Measurements from ENCODE around the gene FMNL3.
"Not testable (repeated sequence)": the region's sequence is repeated elsewhere in the genome, so short reads cannot be mapped to it uniquely, and the experiment has no call there.

FMNL3 gene, protein sequence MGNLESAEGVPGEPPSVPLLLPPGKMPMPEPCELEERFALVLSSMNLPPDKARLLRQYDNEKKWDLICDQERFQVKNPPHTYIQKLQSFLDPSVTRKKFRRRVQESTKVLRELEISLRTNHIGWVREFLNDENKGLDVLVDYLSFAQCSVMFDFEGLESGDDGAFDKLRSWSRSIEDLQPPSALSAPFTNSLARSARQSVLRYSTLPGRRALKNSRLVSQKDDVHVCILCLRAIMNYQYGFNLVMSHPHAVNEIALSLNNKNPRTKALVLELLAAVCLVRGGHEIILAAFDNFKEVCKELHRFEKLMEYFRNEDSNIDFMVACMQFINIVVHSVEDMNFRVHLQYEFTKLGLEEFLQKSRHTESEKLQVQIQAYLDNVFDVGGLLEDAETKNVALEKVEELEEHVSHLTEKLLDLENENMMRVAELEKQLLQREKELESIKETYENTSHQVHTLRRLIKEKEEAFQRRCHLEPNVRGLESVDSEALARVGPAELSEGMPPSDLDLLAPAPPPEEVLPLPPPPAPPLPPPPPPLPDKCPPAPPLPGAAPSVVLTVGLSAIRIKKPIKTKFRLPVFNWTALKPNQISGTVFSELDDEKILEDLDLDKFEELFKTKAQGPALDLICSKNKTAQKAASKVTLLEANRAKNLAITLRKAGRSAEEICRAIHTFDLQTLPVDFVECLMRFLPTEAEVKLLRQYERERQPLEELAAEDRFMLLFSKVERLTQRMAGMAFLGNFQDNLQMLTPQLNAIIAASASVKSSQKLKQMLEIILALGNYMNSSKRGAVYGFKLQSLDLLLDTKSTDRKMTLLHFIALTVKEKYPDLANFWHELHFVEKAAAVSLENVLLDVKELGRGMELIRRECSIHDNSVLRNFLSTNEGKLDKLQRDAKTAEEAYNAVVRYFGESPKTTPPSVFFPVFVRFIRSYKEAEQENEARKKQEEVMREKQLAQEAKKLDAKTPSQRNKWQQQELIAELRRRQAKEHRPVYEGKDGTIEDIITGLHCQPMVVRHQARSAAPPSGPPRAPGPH

GRCh38 chr12:49707128-49707811 lies at the start of gene FMNL3:
Gene FMNL3 (minus strand): TSS chr12:49707405. CDS start chr12:49707180, 225 bp downstream.
- peak; percentile 99 to 100 for DNase-seq

GRCh38 chr12:49750996-49751393 lies 43.8 kb upstream of the FMNL3 start:
- DNase-seq = no peak

- peak; percentile 43 to 57 for DNase-seq
Observed at GRCh38 chr12:49750027-49750995, 43.1 kb upstream of the FMNL3 start.

DNA sequence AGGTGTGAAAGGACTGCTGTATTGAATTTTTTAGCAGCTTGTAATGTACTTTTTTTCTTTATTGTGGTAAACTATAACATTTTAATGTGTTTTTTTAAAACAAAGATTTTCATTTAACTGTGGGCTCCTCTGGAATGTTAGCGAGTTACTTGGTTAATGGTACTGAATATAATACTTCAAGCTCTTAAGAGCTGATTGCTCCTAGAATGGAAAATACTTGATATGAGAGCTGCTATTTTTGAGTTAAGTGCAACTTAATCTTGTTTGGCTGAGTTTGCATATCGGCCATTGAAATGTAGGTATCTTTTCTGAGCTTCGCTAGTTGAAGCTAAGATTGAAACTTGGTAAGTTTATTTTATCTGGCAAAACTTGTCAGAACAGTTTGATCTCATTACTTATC lies 41.6 kb upstream of the FMNL3 start:
- DNase-seq = no peak

GRCh38 chr12:49748306-49748705 lies 41.1 kb upstream of the FMNL3 start:
- no peak for DNase-seq

DNA sequence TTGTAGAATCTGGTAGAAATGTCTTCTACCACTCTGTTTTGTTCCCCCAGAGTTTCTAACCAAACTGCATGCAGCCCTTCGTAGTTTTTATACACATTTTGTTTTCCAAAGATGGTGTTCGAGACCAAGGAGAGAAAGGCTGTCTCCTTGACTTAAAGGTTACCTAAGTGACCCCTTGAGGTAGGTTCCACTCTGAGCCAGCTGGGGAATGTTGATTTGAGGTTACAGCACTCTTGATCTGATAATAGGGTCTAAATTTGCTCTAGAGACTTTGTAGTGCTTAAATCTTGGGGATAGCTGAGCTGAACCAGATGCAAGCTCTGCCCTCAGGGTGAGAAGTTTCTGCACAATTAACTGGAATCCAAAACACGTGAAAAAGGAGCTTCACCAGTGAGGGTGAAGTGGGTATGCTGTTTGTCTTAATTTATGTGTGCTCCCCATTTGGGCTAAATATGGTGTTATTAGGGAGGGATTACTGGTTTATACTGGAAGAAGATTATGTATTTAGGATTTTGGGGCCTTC lies 37.2 kb upstream of the FMNL3 start:
- DNase-seq = no peak

GRCh38 chr12:49741882-49742620 lies 34.8 kb upstream of the FMNL3 start:
- DNase-seq = peak; percentile 86 to 87

DNA sequence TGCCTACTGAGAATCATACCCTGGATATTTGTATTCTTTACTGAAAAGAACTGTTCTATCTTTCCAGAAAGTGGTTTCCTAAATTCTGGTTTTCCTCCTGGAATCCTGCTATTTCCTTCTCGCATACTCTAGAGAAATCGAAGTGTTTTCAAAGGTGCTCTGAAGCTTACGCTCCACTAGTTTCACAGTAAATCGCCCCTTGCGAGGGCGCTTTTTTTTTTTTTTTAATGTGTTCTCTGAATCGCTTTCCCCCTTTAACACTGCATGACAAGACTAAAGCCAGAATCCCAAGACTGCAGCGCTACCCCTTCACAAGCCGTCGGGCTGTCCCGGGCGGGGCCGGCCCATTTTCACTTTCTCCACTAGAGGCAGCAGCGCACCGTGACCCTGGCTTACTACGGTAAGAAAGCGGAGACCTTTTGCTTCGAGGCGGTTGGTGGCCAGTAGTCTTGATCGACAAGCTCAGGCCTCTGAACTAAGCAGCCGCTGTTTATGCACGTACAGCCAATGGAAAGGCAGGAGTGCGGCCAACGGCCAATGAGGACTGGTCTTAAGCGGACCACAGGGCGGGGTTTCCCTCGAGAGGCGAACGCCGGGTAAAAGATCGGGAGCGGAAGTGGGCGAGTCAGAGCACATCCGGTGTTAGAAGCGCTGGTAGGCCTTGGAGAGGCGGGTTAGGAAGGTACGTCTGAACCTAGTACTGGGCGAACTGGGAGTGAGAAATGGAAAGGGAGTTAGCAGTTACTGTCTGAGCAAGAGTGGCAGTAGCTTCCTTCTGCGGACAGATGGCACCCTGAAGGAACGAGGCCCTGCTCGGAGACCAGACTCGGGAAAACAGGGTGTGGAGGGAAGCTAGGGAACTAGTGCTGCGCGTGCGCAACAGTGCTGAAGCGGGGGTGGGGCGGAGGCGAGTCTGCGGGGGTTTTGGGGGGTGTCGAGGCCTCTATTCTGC lies 34.0 kb upstream of the FMNL3 start, which contains the start of gene TMBIM6:
TMBIM6 (plus strand) TSS at position 628 of the 952 bp plus-strand sequence. CDS start 10,937 bp downstream, outside the sequence.
- peak; percentile 97 to 99 for DNase-seq

GRCh38 chr12:49740277-49740676 lies 33.1 kb upstream of the FMNL3 start:
- DNase-seq = not testable (repeated sequence)

- DNase-seq = not testable (repeated sequence)
Observed at GRCh38 chr12:49738721-49739120, 31.5 kb upstream of the FMNL3 start.

GRCh38 chr12:49734900-49735299 lies 27.7 kb upstream of the FMNL3 start:
- DNase-seq = not testable (repeated sequence)

DNA sequence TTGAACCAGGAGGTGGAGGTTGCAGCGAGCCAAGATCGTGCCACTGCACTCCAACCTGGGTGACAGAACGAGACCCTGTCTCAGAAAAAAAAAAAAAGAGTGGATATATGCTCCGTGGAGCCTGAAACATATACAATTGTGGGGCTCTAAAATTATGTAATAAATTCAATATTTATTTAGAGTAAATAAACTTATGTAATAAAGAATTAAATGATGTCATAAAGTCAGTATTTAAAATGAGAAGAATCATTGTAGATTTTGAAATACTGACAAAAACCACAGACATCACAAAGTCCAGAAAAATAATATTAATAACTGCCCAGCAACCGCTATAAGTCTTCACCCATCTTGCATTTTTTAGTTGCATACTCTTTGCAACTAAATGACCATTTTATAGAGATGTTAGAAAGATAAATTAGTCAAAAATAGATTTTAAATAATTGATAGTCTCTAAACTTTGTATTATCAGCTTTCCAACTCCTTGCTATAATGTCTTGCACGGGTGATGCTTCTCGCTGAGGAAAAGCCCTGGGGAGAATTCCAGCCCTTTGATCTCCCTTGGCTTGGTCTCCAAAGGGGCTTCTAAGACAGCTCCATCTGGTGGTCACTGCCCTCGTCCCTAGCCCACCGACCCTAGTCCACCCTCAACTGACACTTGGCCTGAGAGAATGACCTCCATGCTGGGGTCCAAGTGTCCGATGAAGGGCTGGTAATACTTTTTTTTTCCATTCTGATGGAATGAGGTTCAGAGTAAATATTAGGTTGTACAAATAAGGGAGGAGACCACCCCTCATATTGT lies 26.2 kb upstream of the FMNL3 start:
- no peak for DNase-seq

DNA sequence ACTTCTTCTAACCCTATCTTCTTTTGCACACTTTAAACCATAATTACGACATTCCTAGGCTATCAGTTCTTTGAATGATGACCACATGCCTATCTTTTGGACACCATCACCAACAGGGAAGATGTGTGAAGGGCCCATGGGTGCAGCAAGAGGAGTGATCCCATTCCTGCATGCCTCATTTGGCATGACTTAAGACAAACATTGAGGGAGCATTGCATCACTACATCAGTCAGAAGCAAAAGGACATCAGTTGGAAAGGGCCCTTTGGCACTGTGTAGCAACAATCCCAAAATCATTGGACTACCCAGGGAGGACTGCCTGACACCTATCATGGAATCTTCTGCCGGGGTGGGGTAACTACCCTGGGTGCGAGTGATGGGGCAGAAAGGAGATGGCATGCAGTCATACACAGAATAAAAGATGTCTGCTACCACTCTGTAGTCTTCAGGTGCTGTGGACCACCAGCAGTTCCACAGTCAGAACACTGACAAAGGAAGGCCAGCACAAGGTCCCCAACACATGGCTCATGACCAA lies 23.4 kb upstream of the FMNL3 start:
- DNase-seq = no peak

DNA sequence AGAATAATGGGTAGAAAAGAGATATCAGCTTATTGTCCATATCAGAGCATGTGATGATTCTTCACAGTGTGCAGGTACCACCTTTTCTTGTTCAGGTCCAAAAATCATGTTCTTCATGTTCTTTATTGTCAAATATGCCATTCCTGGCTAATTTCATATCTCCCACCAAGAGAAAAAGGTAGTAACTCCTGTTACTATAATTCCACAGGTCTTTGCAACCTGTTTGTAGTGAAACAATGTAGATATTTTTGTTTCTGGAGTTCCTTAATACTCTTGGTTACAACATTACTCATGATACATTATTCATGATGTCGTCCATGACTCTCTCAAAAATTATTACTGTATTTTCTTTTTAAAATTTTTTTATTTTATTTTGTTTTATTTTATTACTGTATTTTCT lies 22.8 kb upstream of the FMNL3 start:
- no peak for DNase-seq

GRCh38 chr12:49728446-49728845 lies 21.2 kb upstream of the FMNL3 start:
- DNase-seq = no peak

DNA sequence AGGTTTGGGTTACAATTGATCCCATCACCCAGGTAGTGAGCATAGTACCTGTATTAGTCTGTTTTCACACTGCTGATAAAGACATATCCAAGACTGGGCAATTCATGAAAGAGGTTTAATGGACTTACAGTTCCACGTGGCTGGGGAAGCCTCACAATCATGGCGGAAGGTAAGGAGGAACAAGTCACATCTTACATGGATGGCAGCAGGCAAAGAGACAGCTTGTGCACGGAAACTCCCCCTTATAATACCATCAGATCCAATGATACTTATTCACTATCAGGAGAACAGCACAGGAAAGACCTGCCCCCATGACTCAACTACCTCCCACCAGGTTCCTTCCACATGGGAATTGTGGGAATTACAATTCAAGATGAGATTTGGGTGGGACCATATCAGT lies 14.2 kb upstream of the FMNL3 start:
- DNase-seq = not testable (repeated sequence)

GRCh38 chr12:49720214-49720613 lies 13.0 kb upstream of the FMNL3 start:
- no peak for DNase-seq

GRCh38 chr12:49717800-49718199 lies 10.6 kb upstream of the FMNL3 start:
- DNase-seq = not testable (repeated sequence)
